ENCODE results near the gene SIL1. TPM values are rescaled to one million over a fixed set of nuclear protein-coding genes. Genes with fewer than 3 reads are reported as not detected.
"Not testable (repeated sequence)": the region's sequence is repeated elsewhere in the genome, so short reads cannot be mapped to it uniquely, and the experiment has no call there.

Gene SIL1
- total and polyA plus RNA-seq, 7 donors: 7.8 to 60.8 (median 33.0) TPM

DNA sequence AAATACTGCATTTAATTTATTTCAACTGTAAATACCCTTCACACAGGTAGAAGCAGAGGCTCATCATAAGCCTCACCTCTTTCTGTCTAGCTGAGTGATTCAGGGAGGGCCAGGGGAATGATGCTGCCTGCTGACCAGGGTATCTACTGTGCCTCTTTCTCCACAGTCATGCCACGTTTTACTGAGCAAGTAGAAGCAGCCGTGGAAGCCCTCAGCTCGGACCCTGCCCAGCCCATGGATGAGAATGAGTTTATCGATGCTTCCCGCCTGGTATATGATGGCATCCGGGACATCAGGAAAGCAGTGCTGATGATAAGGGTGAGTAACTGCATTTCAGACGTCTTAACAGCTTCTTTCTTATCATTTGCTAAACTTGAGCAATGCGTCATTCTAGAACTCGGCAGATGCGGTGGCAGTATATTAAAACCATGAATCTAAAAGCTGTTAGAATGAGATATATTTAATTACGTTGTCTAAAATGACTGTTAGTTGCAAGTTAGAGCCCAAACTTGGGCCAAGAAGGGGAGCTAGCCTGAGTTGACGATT lies 273.0 kb downstream of the SIL1 start:
- peaks cover 23 to 54% (median 40%) of the 10 kb centered on the region in 4 donors for H3K36me3 ChIP-seq
- H3K27ac ChIP-seq: no peak overlapping the region
- peaks cover 0 to 14% (median 6%) of the 10 kb centered on the region in 4 donors for H3K4me1 ChIP-seq
- no peaks in the 10 kb centered on the region for H3K27me3 ChIP-seq
- 94 to 95% methylated on average over 12 of the region's 12 CpGs for WGBS, 2 donors
- intact Hi-C loops (cut with DNase I): no loop called here
- TF ChIP-seq CTCF (IDR thresholded peaks at IDR 0.05) (no peak), POLR2AphosphoS5 (IDR thresholded peaks at IDR 0.05) (no peak), POLR2A (IDR thresholded peaks at IDR 0.05) (no peak), EP300 (IDR thresholded peaks at IDR 0.05) (no peak)
- H3K9me3 ChIP-seq: no peaks in the 10 kb centered on the region
- DNase-seq: no peak
- no peak overlapping the region for H3K4me3 ChIP-seq

GRCh38 chr5:138922494-138922893 lies 275.7 kb downstream of the SIL1 start:
- no peak overlapping the region for H3K4me3 ChIP-seq
- no peaks in the 10 kb centered on the region for H3K9me3 ChIP-seq
- no peaks in the 10 kb centered on the region for H3K27me3 ChIP-seq
- intact Hi-C loops (cut with DNase I): no loop called here
- TF ChIP-seq POLR2A (IDR thresholded peaks at IDR 0.05) (no peak), CTCF (IDR thresholded peaks at IDR 0.05) (no peak), EP300 (IDR thresholded peaks at IDR 0.05) (no peak), POLR2AphosphoS5 (IDR thresholded peaks at IDR 0.05) (no peak)
- peaks cover 0 to 6% (median 2%) of the 10 kb centered on the region in 4 donors for H3K4me1 ChIP-seq
- no peak for DNase-seq
- peaks cover 19 to 51% (median 31%) of the 10 kb centered on the region in 4 donors for H3K36me3 ChIP-seq
- WGBS, 2 donors: 89 to 90% methylated on average over 2 of the region's 2 CpGs
- H3K27ac ChIP-seq: no peak overlapping the region

DNA sequence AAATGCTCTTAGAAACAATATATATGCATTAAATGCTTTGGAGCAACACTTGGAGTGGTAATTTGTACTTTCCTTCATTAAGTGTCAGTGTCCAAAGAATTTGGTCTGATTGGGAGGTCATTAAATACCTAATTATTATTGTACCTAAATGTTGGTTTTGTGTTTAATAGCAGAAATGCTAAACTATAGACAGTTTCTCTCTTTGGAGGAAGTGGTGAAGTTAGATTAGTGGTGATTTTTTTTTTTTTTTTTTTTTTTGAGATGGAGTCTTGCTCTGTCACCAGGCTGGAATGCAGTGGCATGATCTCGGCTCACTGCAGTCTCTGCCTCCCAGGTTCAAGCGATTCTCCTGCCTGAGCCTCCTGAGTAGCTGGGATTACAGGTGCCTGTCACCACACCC lies 276.8 kb downstream of the SIL1 start:
- intact Hi-C loops (cut with DNase I); H3K4me3 ChIP-seq; H3K27ac ChIP-seq; DNase-seq; H3K27me3 ChIP-seq; H3K4me1 ChIP-seq; H3K9me3 ChIP-seq: not testable (repeated sequence)
- 91 to 94% methylated on average over 2 of the region's 2 CpGs for WGBS, 2 donors
- H3K36me3 ChIP-seq: peaks cover 19 to 42% (median 22%) of the 10 kb centered on the region in 4 donors

DNA sequence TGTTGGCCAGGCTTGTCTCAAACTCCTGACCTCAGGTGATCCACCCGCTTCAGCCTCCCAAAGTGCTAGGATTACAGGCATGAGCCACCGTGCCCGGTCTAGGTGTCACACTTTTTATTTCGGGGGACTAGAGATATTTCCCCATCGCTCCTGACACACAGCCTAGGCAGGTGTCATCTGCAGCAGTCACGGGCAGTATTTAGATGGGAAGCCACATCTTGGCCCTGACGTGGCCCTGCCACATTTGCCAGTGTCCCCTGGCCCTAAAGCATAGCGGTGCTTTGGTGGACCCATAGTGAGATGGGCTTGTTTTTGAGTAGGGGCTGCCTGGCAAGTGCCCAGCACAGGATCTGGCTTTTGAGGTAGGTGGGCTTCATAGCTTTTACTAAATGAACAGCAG lies 278.0 kb downstream of the SIL1 start:
- H3K4me3 ChIP-seq: no peak overlapping the region
- DNase-seq: no peak
- H3K36me3 ChIP-seq: peaks cover 8 to 30% (median 10%) of the 10 kb centered on the region in 4 donors
- intact Hi-C loops (cut with DNase I): no loop called here
- H3K4me1 ChIP-seq: no peaks in the 10 kb centered on the region
- TF ChIP-seq POLR2A (IDR thresholded peaks at IDR 0.05) (no peak), EP300 (IDR thresholded peaks at IDR 0.05) (no peak), POLR2AphosphoS5 (IDR thresholded peaks at IDR 0.05) (no peak), CTCF (IDR thresholded peaks at IDR 0.05) (no peak)
- no peaks in the 10 kb centered on the region for H3K9me3 ChIP-seq
- no peak overlapping the region for H3K27ac ChIP-seq
- 85 to 97% methylated on average over 8 of the region's 8 CpGs for WGBS, 2 donors
- H3K27me3 ChIP-seq: no peaks in the 10 kb centered on the region

DNA sequence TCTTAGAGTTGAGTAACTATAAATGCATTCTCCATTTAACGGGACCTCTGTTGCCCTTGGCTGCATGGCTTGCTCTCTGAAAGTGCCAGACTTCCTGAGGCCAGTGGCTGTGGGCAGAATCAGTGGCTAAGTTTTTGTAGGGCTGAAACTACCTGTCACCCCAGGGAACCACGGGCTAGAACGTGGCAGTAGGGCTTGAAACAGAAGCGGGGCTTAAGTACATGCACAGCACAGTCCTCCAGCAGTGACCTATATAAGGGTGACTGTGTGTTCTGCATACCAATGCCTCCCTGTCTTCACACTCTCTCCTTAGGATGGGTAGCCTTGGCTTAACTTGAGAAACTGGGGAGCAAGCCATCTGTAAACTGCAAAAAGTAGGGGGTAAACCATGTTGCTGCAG lies 279.5 kb downstream of the SIL1 start:
- no peak overlapping the region for H3K4me3 ChIP-seq
- H3K9me3 ChIP-seq: no peaks in the 10 kb centered on the region
- intact Hi-C loops (cut with DNase I): no loop called here
- TF ChIP-seq POLR2A (IDR thresholded peaks at IDR 0.05): no peak
- no peak for TF ChIP-seq CTCF (IDR thresholded peaks at IDR 0.05)
- no peak for TF ChIP-seq POLR2AphosphoS5 (IDR thresholded peaks at IDR 0.05)
- no peaks in the 10 kb centered on the region for H3K27me3 ChIP-seq
- peaks cover 0 to 20% (median 0%) of the 10 kb centered on the region in 4 donors for H3K36me3 ChIP-seq
- no peak overlapping the region for H3K27ac ChIP-seq
- H3K4me1 ChIP-seq: no peaks in the 10 kb centered on the region
- WGBS, 2 donors: 75 to 91% methylated on average over 4 of the region's 4 CpGs
- DNase-seq: no peak
